ENCODE data around the gene BRME1.

BRME1 gene

GRCh38 chr19:13843104-13843921 is 62.6 kb downstream of the BRME1 start:
- peak; percentile 64 for DNase-seq

GRCh38 chr19:13842291-13843103 is 63.4 kb downstream of the BRME1 start:
- DNase-seq: no peak

GRCh38 chr19:13841962-13842290 is 64.0 kb downstream of the BRME1 start:
- DNase-seq: no peak

GRCh38 chr19:13841086-13841961 is 64.6 kb downstream of the BRME1 start:
- no peak for DNase-seq

- no peak for DNase-seq
These were observed 65.4 kb downstream of the BRME1 start for GRCh38 chr19:13840305-13841085.

- no peak for DNase-seq
These were observed 66.0 kb downstream of the BRME1 start for GRCh38 chr19:13839938-13840304.

- no peak for DNase-seq
These were observed 66.6 kb downstream of the BRME1 start for GRCh38 chr19:13839130-13839937.

GRCh38 chr19:13838435-13839129 is 67.3 kb downstream of the BRME1 start:
- no peak for DNase-seq

GRCh38 chr19:13835791-13836723 is 69.9 kb downstream of the BRME1 start:
- DNase-seq: no peak

GRCh38 chr19:13834244-13835069 is 71.5 kb downstream of the BRME1 start:
- DNase-seq: no peak

- DNase-seq: peak; percentile 82
These were observed 72.3 kb downstream of the BRME1 start for GRCh38 chr19:13833330-13834243.

Measured in NCI-H510A (cell line).